ENCODE measurements around the gene SERBP1. TPM values are rescaled to one million over a fixed set of nuclear protein-coding genes. Genes with fewer than 3 reads are reported as not detected.

SERBP1 gene
- total RNA-seq, result 186 and 206 TPM in 2 replicates

GRCh38 chr1:67430358-67431155 lies at the start of gene SERBP1:
SERBP1 (minus strand) TSS chr1:67430402; CDS start chr1:67430300, 102 bp downstream.

Other genes with a start within 250 kb of the SERBP1 start
- gene IL12RB2, start 122.5 kb downstream of the SERBP1 start, total RNA-seq, result not detected in 2 replicates